PC-9 (cell line): ENCODE results near the gene PDE4D.

Experiments
- EZH2 ChIP-seq: fragments of 200-600 bp; sonication (generic); IDR thresholded peaks from 2 replicates; pipeline ENCODE4 v1.8.0; 2017; ENCODE audit warnings: antibody characterized with exemption, low read depth
- TF ChIP-seq, protein P1 (sequence below): fragments of 200-600 bp; sonication (generic); conservative IDR thresholded peaks from 2 replicates; pipeline ENCODE4 v1.6.1; 2017; ENCODE audit warnings: mixed run types, antibody characterized with exemption, mild to moderate bottlenecking, moderate library complexity

GRCh38 chr5:58950224-58950623 lies 943.3 kb downstream of the PDE4D start:
- no peak for TF ChIP-seq EZH2
- TF ChIP-seq, protein P1, sequence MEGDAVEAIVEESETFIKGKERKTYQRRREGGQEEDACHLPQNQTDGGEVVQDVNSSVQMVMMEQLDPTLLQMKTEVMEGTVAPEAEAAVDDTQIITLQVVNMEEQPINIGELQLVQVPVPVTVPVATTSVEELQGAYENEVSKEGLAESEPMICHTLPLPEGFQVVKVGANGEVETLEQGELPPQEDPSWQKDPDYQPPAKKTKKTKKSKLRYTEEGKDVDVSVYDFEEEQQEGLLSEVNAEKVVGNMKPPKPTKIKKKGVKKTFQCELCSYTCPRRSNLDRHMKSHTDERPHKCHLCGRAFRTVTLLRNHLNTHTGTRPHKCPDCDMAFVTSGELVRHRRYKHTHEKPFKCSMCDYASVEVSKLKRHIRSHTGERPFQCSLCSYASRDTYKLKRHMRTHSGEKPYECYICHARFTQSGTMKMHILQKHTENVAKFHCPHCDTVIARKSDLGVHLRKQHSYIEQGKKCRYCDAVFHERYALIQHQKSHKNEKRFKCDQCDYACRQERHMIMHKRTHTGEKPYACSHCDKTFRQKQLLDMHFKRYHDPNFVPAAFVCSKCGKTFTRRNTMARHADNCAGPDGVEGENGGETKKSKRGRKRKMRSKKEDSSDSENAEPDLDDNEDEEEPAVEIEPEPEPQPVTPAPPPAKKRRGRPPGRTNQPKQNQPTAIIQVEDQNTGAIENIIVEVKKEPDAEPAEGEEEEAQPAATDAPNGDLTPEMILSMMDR, result no peak
